Measurements from ENCODE around the gene PIK3CB.
A peak's percentile ranks its signal among the peaks of the same experiment; 100 is the strongest.
"Not testable (repeated sequence)": the region's sequence is repeated elsewhere in the genome, so short reads cannot be mapped to it uniquely, and the experiment has no call there.

The PIK3CB gene

DNA sequence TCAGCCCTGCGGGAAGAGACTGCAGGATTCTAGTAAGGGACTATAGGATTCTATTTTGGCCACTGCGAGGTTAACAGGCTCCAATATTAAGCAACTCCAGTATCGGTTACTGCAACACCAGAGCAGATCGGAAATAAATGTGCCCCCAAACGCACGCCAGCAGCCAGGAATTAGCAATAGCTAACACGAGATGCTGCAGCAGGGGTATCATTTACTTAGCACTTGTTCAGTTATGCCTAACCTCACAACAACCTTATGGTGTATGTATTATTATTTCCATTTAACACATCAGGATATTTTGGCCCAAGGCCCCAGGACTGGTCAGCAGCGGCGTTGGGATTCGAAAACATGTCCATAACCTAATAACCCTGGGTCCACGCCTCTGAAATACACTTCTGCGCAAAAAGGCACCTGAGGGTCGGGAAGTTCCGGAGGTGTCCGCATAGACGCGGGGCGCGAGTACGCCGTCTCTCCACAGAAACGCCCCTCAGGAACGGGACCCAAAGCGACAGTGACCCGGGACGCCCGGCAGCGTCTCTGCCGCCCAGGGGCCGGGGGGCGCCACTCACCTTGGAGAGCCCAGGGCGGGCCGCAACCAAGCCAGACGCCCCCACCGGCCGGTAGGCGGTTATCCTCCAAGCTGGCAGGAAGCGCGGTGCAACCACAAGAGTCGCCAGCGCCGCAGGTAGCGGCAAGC lies 681 bp downstream of the PIK3CB start:
- peak overlapping the region; percentile 65 for H3K4me3 ChIP-seq (replicated peaks; ENCODE audit: low read depth, low read length)
- TF ChIP-seq, protein P1, sequence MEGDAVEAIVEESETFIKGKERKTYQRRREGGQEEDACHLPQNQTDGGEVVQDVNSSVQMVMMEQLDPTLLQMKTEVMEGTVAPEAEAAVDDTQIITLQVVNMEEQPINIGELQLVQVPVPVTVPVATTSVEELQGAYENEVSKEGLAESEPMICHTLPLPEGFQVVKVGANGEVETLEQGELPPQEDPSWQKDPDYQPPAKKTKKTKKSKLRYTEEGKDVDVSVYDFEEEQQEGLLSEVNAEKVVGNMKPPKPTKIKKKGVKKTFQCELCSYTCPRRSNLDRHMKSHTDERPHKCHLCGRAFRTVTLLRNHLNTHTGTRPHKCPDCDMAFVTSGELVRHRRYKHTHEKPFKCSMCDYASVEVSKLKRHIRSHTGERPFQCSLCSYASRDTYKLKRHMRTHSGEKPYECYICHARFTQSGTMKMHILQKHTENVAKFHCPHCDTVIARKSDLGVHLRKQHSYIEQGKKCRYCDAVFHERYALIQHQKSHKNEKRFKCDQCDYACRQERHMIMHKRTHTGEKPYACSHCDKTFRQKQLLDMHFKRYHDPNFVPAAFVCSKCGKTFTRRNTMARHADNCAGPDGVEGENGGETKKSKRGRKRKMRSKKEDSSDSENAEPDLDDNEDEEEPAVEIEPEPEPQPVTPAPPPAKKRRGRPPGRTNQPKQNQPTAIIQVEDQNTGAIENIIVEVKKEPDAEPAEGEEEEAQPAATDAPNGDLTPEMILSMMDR (IDR thresholded peaks at IDR 0.05; ENCODE audit: low read depth, low read length, missing control alignments): no peak
- no peak for DNase-seq (ENCODE audit: extremely low read depth, low read depth)

DNA sequence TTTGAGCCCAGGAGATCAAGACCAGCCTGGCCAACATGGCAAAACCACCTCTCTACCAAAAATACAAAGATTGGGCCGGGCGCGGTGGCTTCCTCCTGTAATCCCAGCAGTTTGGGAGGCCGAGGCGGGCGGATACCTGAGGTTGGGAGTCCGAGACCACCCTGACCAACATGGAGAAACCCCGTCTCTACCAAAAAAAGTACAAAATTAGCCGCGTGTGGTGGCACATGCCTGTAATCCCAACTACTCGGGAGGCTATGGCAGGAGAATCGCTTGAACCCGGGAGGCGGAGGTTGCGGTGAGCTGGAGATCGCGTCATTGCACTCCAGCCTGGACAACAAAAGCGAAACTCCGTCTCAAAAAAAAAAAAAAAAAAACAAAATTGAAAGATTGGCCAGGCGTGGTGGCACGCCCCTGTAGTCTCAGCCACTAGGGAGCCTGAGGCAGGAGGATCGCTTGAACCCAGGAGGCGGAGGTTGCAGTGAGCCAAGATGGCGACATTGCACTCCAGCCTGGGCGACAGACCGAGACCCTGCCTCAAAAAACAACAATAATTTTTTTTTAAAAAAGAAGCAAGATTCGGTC lies 2.2 kb downstream of the PIK3CB start:
- H3K4me3 ChIP-seq (replicated peaks; ENCODE audit: low read depth, low read length); DNase-seq (ENCODE audit: extremely low read depth, low read depth): not testable (repeated sequence)

DNA sequence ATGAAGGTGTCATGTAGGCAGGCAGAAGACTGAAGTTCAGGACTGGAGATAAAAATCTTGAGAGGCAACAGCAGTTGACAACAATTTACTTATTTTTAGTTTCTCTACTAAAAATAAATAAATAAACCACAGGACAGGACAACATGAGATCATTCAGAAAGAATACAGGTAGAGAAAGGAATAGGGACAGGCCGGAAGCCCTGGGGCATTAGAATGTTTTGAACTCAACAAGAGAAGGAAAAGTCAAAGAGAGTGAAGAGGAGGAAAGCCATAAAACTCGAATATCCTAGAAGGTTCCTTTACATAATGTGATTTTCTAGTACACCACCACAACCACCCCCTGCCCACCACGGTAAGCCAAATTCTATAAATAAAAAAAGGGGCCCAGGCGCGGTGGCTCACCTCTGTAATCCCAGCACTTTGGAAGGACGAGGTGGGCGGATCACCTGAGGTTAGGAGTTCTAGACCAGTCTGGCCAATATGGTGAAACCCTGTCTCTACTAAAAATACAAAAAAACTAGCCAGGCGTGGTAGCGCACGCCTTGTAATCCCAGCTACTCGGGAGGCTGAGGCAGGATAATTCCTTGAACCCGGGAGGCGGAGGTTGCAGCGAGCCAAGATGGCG lies 4.7 kb downstream of the PIK3CB start:
- H3K4me3 ChIP-seq (replicated peaks; ENCODE audit: low read depth, low read length): no peak overlapping the region
- TF ChIP-seq, protein P1 (IDR thresholded peaks at IDR 0.05; ENCODE audit: low read depth, low read length, missing control alignments): no peak
- DNase-seq (ENCODE audit: extremely low read depth, low read depth): no peak

DNA sequence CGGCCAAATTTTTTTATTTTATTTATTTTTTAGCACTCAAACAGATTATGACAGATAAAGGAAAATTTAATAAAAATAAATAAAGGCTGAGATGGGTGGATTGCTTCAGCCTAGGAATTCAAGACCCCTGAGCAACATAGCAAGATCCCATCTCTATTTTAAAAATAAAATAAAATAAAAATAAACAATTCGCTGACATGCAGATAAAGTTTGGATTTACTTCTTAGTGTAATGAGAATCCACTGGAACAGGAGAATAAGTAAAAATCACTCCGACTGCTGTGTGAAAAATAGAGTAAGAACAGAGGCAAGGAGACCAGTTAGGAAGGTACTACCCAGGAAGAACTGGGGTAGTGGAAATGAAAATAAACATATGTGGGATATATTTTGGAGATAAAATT lies 5.6 kb downstream of the PIK3CB start:
- TF ChIP-seq, protein P1 (IDR thresholded peaks at IDR 0.05; ENCODE audit: low read depth, low read length, missing control alignments): no peak
- H3K4me3 ChIP-seq (replicated peaks; ENCODE audit: low read depth, low read length): no peak overlapping the region
- no peak for DNase-seq (ENCODE audit: extremely low read depth, low read depth)

DNA sequence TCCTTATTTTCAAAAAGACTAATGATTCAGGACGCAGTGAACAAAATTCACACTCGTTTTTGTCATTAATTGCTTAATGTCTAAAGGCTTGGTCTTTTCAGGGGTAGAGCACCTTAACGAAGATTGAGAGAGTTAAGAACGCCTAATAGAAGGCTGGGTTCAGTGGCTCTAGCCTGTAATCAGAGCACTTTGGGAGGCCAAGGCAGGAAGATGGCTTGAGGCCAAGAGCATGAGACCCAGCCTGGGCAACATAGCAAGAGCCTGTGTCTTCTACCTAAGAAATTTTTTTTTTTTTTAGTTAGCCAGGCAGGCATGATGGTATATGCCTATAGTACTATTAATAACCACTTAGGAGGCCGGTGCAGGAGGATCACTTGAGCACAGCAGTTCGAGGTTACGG lies 7.5 kb downstream of the PIK3CB start:
- TF ChIP-seq, protein P1 (IDR thresholded peaks at IDR 0.05; ENCODE audit: low read depth, low read length, missing control alignments): no peak
- no peak for DNase-seq (ENCODE audit: extremely low read depth, low read depth)
- no peak overlapping the region for H3K4me3 ChIP-seq (replicated peaks; ENCODE audit: low read depth, low read length)

DNA sequence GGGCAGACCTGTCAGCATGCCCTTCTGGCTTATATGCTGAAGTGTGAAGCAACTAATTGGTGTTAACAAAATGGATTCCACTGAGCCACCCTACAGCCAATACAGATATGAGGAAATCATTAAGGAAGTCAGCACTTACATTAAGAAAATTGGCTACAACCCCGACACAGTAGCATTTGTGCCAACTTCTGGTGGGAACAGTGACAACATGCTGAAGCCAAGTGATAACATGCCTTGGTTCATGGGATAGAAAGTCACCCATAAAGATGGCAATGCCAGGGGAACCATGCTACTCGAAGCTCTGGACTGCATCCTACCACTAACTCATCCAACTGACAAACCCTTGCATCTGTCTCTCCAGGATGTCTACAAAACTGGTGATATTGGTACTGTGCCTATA lies 9.4 kb downstream of the PIK3CB start:
- no peak overlapping the region for H3K4me3 ChIP-seq (replicated peaks; ENCODE audit: low read depth, low read length)
- no peak for DNase-seq (ENCODE audit: extremely low read depth, low read depth)
- TF ChIP-seq, protein P1 (IDR thresholded peaks at IDR 0.05; ENCODE audit: low read depth, low read length, missing control alignments): no peak

DNA sequence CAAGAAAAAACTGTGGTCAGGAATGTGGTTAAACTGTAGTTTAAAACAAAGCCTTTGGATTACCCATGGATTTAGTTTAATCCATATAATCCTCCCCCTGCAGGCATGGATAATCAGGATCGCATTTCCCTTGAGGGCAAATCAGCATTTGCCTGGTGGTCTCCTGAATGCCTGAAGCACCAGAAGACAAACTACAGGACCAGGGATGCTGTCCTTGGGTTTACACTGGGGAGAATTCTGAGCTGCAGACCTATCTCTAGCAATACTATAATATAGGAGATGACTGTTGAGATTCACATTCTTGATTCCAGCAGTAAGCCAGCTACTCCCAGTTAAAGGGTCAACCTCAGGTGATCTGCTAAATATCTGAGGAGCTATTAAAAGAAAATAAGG lies 10.6 kb downstream of the PIK3CB start:
- H3K4me3 ChIP-seq (replicated peaks; ENCODE audit: low read depth, low read length): no peak overlapping the region
- TF ChIP-seq, protein P1 (IDR thresholded peaks at IDR 0.05; ENCODE audit: low read depth, low read length, missing control alignments): no peak
- no peak for DNase-seq (ENCODE audit: extremely low read depth, low read depth)

DNA sequence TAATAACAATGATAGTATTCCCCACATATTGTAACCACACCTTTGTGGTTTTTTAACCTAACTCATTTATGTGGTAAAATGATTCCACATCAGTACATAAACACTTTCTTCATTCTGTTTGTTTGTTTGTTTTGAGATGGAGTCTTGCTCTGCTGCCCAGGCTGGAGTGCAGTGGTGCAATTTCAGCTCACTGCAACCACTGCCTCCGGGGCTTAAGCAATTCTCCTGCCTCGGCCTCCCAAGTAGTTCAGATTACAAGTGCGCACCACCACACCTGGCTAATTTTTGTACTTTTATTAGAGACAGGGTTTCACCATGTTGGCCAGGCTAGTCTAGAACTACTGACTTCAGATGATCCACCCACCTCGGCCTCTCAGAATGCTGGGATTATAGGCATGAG lies 14.3 kb downstream of the PIK3CB start:
- not testable (repeated sequence) for DNase-seq (ENCODE audit: extremely low read depth, low read depth); H3K4me3 ChIP-seq (replicated peaks; ENCODE audit: low read depth, low read length)

Data from HFF-Myc (cell line).